Inferior parietal cortex (tissue), 1 donor: Measurements from ENCODE around the gene TFCP2L1.

Experiments
- DNase-seq: peaks from one replicate; pipeline ENCODE4 v3.0.0-alpha.2; 2016; ENCODE audit errors: extremely low spot score

Gene TFCP2L1

GRCh38 chr2:121196849-121197155 is 88.2 kb downstream of the TFCP2L1 start:
- DNase-seq: no peak

GRCh38 chr2:121196132-121196848 is 88.7 kb downstream of the TFCP2L1 start:
- DNase-seq: no peak

- no peak for DNase-seq
Measured at GRCh38 chr2:121195036-121195435, 90.0 kb downstream of the TFCP2L1 start.

- DNase-seq: no peak
Measured at GRCh38 chr2:121194626-121195025, 90.4 kb downstream of the TFCP2L1 start.

GRCh38 chr2:121193185-121193584 is 91.8 kb downstream of the TFCP2L1 start:
- DNase-seq: no peak

- DNase-seq: no peak
Measured at GRCh38 chr2:121192576-121192975, 92.4 kb downstream of the TFCP2L1 start.

GRCh38 chr2:121191191-121192170 is 93.5 kb downstream of the TFCP2L1 start:
- DNase-seq: no peak

GRCh38 chr2:121189661-121190381 is 95.2 kb downstream of the TFCP2L1 start:
- DNase-seq: no peak

GRCh38 chr2:121189011-121189410 is 96.0 kb downstream of the TFCP2L1 start:
- no peak for DNase-seq

- no peak for DNase-seq
Measured at GRCh38 chr2:121187982-121188411, 97.0 kb downstream of the TFCP2L1 start.

GRCh38 chr2:121187351-121187981 is 97.5 kb downstream of the TFCP2L1 start:
- no peak for DNase-seq

- no peak for DNase-seq
Measured at GRCh38 chr2:121186261-121186660, 98.7 kb downstream of the TFCP2L1 start.

- DNase-seq: peak; percentile 21
Measured at GRCh38 chr2:121185571-121186074, 99.4 kb downstream of the TFCP2L1 start.

- DNase-seq: no peak
Measured at GRCh38 chr2:121185111-121185510, 99.9 kb downstream of the TFCP2L1 start.

- DNase-seq: no peak
Measured at GRCh38 chr2:121184248-121184862, 100.6 kb downstream of the TFCP2L1 start.

GRCh38 chr2:121182520-121182919 is 102.5 kb downstream of the TFCP2L1 start:
- DNase-seq: no peak

- no peak for DNase-seq
Measured at GRCh38 chr2:121179467-121179866, 105.5 kb downstream of the TFCP2L1 start.

GRCh38 chr2:121178730-121179129 is 106.3 kb downstream of the TFCP2L1 start:
- DNase-seq: no peak

GRCh38 chr2:121177896-121178295 is 107.1 kb downstream of the TFCP2L1 start:
- DNase-seq: no peak

- DNase-seq: no peak
Measured at GRCh38 chr2:121175326-121175725, 109.7 kb downstream of the TFCP2L1 start.

- no peak for DNase-seq
Measured at GRCh38 chr2:121173806-121174205, 111.2 kb downstream of the TFCP2L1 start.
